Measurements from ENCODE around the gene AAR2. TPM values are rescaled to one million over a fixed set of nuclear protein-coding genes. Genes with fewer than 3 reads are reported as not detected.
A peak's percentile ranks its signal among the peaks of the same experiment; 100 is the strongest.

The AAR2 gene
- total RNA-seq, 1 donor from 2014 or later: 34.0 TPM

DNA sequence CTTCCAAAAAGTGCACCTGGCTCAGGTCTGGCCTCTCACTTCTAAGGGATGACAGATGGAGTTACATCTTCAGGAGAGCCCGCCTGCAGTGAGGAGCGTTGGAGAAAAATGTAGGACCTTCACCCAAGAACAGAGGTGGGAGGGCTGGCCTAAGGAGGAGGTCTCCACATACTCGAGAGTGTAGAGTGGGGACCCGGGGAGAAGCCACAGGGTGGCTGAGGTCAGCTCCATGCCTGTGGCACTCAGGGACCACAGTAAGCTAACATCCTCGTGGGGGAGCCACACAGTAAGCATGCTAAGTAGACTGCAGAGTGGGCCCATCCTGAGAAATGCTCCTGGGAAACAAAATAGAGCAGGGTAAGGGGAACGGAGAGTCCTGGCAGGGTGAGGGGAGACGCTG, 24.0 kb downstream of the AAR2 start:
- no peak for DNase-seq (ENCODE audit: low read depth)

DNA sequence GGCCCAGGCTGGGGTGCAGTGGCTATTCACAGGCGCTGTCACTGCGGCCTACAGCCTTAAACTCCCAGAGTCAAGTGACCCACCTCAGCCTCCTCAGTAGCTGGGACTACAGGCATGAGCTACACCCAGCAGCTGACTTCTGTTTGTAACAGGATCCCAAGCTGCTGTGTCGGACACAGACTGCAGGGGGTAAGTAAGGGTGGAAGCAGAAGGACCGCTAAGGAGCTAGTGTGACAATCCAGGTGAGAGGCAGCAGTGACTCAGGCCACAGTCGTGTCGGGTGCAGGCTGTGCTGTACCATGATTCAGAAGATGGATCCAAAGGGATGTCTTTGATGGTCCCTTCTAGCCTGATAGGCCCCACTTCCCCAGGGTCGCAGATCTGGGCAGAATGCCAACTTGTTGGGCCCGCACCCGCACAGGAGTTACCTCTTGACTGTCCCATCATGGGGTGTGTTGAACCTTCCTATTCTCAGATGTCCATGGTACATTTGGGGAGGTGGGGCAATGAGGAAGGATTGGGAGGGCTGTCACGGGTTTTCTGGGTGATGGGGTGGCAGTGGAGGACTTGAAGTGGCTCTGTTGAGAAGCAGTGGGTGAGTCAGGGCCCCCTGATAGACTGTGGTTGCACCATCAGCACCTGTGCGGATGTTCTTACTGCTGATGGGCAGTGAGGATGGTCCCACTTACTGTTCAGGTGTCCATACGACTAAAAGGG, 25.3 kb downstream of the AAR2 start:
- no peak for DNase-seq (ENCODE audit: low read depth)

DNA sequence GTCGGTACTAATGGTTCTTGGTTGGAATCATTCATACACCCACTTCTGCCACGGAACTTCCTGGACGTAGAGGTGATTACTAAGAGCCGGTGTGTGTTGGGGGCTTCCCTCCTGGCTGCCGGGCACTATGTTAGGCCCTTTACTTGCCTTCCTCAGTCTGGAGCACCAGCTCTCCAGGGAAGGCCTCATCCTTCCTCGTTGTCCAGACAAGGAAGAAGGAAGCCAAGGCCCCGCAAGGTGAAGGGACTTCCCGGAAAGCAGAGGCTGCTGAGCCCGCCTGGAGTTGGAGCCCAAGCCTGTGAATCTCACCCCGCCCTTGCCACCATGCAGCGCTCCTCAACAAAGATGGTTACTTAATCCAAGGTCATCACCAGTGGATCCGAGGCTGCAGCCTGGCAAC, 26.2 kb downstream of the AAR2 start:
- no peak for DNase-seq (ENCODE audit: low read depth)

DNA sequence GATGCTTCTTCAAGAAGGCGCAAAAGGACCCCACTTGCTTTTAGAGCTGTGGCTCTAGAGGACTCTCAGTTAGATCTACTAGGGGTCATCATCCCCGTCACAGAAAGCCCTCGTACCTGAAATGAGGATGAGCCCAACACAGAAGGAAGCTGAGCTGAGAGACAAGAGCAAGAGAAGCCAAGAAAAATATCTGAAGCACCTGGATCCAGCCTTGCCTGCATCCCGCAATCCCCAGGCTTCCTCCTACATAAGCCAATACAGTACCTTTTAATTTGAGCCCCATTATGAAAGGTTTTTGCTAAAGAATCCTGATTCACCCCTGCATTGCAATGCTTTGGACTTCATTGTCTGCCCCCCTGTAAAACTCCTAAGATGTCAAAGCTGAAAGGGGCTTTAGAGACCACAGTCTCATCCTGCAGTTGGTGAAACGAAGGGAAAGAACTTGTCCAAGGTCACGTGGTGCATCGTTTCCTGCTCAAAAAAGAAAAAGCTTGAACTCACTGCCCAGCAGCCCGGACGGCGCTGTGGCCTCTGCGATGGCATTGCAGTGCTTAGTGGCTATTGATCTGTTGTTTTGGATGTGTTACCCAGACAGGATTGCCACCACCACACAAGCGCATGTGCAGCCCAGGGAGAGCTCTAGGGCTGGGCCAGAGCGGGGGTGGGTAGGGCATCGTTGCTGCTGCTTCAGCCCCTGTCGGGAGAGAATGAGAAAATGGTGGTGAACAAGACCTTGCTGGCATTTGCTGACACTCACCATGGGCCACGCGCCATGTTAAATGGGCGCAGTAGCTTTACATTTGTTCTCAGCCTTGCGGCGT, 28.4 kb downstream of the AAR2 start:
- no peak for DNase-seq (ENCODE audit: low read depth)

DNA sequence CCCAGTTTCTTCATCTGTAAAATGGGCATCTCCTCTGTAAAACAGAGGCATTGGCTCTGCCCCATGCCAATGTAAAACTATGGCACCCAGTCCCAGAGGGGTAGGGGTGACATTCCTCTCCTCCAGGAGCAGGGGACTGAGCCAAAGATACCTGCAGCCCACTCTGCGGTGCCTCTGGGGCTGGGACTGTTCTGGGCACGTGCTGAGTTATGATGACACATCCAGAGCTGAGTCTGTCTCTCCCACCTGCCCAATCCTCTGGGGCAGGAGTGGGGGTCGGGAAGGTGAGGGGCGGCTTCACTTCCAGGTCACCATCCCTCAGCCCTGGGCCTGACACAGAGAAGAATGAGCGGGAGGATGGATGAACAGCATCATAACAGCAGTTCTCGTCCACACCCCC, 29.9 kb downstream of the AAR2 start:
- no peak for DNase-seq (ENCODE audit: low read depth)

DNA sequence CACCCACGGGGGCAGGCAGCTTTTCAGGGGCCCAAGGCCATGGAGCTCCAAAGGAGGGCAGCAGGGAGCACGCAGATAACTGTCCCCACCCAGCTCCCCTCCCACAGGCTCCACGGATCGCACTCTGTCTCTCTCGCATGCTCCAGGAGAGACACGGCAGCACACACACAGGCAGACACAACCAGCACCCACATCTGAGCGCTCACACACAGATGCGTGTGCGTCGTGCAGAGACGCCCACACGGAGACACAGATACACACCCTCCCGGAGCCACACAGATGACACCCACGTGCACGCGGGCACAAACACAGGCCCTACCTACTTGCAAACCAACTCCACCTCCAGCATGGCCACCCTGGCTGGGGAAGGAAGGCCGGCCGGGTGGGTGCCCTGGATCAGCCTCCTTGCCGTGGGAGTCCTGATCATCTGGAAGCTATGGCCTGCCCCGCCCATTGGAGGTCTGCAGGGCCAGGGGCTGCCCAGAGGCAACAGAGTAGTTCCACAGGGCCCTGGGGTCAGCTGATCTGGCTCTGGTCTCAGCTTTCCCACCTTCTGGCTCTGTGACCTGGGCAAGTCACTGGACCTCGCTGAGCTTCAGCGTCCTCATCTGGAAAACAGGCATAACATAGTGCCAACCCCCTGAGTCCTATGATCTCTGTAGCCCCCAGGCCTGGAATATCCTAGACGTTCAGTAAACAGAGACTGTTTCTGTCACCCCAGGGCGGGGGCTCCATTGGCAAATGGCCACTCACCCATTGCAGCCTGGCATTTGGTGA, 31.5 kb downstream of the AAR2 start:
- DNase-seq (ENCODE audit: low read depth): no peak

DNA sequence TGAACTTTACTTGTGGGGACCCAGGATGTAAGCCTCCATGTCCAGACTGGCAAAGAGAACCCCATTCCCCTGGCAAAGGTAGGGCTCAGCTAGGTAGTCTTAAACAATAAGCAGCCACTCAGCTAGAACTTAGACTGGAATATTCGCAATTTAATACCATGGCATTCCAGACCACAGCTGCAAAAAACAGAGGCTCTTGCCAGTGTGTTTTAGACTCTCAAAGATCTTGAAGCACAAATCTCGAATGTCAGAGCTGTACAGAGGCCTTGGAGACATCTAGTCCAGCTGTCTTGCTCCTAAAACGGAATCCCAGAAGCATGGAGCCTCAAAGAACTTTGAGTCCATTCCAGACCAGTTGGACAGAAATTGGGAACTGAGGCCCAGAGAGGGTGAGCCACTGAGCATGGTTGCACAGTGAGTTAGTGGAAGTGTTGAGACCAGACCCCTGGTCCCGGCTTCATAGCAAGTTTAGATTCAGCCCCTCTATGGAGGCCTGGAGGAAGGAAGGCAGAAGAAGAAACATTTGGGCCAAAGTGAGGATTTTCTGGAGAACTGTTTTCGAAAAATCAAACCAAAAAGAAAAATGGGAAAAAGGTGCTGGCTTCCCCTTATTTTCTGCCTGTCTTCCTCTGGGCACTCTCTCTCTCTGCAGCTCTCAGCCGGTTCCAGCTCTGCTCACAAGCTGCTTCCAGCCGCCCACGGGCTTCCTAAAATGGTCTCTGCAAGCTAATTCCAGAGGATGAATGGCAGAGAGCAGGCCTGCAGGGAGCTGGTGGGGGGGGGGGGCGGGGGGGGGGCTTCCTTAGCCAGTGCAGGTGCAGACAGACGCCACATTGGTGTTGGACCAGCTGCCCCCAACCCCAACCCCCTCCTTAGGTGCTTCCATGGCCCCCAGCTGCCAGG, 32.4 kb downstream of the AAR2 start:
- DNase-seq (ENCODE audit: low read depth): no peak

DNA sequence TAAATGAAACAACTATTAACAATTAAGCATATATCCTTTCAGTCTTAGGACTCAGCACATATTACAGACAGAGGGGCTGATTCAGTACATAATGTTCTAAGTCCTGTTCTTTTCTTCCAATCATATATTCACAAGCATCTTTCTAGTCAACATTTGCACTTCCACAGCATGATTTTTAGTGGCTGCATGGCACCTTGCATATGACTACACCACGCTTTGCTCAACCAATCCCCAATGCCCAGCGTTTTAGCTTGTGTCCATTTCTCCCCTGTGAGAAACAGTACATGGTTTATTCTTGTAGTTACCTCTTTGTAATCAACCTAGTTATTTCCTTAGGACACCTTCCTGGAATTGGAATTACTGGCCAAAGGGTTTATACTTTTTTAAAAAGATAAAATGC, 33.2 kb downstream of the AAR2 start:
- no peak for DNase-seq (ENCODE audit: low read depth)

DNA sequence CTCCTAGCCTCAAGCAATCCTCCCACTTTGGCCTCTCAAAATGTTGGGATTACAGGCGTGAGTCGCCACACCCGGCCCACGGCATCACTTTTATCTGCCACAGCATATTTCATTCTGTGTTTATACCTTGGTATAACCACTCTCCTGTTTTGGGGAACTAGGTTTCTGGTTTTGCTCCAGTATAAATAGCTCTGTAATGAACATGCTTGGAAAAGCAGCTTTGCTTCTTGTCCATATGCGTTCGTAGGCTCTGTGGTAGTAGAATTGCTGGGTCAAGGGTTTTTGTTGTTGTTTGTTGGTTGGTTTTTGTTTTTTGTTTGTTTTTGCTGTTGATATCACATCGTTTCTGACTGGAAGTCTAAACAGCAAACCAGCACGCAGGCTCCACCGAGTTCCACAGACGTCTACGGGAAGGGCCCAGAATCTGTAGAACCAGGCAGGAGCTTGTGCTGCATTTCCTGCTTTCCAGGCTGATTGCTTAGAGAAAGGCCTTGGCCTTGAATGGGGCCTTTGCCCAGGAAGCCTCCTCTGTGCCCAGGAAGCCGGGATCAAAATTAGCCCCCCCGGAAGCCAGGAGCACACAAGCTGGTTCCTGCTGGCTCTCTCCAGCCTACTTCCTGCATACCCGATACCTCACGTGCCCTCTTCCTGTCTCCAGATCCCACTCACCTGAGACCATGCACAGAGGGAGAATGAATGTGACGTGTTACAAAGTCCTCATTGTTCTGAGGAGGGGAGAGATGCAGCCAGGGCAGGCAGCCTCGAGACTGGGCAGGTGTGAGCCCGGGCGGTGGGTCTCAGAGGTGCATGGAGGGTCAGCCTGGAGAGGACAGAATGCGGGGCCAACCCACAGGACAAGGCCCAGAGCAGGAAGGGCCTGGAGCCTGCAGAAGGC, 34.7 kb downstream of the AAR2 start:
- no peak for DNase-seq (ENCODE audit: low read depth)

DNA sequence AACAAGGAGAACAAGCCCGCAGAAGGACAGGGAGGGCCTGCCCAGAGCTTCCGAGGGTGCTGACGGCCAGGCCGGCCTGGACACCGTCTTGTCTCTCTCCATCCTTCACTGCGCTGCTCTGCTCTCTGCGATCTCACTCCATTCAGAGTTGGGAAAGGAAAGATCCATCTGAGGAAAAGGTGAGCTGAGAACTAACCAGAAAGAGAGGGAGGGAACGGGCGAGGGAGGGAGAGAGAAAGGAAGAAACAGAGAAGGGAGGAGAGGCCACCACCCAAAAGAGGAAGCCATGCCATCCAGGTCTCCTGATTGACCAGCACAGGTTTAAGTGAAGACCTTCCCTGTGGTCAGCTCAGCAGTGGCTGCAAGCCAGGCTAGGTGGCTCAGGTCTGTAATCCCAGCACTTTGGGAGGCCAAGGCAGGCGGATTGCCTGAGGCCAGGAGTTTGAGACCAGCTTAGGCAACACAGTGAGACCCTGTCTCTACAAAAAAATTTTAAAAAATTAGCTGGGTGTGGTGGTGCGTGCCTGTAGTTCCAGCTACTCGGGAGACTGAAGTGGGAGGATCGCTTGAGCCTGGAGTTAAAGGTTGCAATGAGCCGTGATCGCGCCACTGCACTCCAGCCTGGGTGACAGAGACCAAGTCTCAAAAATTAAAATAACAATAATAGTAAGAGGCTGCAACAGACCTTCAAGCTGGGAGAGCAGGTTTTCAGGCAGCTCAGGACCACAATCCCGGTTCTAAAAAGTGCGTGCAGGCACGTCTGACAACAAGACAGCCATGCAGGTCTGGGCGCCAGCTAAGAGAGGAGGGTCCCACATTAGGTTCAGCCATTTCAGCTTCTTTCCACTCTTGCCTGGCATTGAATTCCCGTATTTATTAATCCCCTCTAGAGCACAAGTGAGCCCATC, 35.6 kb downstream of the AAR2 start:
- DNase-seq (ENCODE audit: low read depth): no peak

DNA sequence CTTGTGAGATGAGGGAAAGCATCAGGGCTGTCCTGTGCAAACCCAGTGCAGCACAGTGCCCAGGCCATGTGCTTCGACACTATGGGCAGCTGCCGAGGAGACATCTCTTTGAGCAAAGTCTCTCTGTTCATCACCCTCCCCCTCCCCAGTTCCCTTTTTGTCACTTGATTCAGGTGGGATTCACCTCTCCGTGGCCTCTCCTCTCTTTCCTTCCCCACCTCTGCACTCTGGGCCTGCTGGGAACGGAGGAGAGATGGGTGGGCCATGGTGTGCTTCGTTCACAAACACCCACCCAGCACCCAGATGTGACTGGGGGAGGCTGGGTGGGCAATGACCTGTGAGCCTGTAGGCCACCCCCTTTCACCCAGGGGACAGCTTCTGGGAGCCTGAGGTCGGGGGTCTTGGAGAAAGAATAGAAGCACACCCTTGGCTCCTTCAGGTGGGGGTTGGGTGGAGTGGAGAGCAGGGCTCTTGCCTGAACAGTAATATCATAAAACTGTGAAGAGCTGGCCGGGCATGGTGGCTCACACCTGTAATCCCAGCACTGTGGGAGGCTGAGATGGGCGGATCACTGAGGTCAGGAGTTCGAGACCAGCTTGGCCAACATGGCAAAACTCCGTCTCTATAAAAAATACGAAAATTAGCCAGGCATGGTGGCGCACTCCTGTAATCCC, 36.4 kb downstream of the AAR2 start:
- no peak for DNase-seq (ENCODE audit: low read depth)

DNA sequence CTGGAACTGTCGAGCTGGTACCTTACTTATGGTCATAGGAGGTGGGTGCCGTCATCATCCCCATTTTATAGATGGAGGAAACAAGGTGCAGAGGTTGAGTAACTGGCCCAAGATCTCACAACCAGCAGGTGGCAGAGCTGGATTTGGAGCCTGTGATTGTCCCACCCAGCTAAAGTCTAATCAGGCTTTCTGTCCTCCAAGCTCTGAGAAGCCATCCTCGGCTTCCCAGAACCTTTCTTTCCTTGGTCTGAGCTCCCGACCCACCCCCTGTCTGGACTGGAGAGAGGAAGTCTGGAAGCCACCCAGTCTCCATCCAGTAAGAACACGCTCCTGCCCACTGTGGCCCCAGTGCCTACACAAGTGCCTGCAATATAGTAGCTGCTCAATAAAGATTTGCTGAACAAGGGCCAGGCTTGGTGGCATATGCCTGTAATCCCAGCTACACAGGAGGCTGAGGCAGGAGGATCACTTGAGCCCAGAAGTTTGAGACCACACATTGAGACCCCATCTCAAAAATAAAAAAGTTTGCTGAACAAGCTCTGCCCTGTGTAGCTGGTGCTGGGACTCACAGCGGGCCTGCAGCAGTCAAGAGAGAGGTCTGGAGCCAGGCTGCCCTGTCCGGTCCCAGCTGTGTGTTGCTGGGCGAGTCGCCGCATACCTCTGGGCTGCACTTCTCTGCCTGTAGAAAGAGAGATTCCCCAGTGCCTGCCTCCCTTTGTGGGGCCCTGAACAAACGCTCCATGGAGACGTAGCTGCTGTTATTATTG, 37.3 kb downstream of the AAR2 start:
- DNase-seq (ENCODE audit: low read depth): peak; percentile 2

DNA sequence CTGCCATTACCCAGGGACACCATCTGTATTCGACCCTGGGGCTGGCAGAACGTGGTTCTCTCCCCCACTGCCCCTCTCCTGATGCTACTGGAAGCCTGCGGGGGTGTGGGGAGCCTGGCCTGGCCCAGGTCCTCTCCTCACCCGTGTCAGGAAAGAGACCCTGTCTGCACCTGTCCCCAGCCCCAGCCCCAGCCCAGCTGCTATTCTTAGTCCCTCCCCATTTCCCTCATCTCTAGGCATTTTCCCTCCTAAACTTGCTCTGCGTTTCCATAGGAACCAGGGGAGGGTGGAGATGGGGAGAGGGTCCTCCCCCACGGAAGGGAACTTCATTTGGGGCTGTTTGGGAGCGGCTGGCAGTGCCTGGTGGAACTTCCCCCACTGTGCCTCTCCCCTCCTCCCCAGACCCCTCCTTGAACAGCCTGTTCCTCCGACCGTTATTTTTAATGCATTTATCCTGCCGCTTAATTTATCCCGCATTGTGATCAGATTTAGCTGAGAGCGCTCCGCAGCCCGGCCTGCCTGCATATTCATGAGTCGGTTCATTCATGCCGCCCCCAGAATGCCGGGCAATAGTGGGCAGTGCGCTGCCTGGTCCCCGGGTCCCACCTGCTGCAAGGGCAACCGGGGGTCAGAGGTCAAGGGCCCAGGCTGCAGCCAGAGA, 38.0 kb downstream of the AAR2 start:
- no peak for DNase-seq (ENCODE audit: low read depth)

DNA sequence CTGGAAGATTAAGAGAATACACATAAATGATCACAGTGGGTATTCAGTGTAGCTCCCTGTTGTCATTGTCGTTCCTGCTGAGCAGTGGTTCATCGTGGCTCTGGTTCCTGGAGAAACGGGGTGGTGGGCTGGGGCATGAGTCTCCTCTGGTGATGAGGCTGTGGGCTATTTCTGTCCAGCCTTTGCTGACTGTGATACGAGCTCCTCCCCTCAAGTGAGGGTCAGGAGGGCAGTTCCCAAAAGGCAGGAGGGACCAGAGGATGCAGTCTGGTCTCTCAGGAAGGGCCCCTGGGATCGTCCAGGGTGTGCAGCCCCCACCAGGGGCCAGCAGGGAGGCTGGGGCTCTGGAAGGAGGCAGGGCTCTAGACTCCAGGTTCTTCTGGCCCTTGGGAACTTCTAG, 38.7 kb downstream of the AAR2 start:
- DNase-seq (ENCODE audit: low read depth): no peak

DNA sequence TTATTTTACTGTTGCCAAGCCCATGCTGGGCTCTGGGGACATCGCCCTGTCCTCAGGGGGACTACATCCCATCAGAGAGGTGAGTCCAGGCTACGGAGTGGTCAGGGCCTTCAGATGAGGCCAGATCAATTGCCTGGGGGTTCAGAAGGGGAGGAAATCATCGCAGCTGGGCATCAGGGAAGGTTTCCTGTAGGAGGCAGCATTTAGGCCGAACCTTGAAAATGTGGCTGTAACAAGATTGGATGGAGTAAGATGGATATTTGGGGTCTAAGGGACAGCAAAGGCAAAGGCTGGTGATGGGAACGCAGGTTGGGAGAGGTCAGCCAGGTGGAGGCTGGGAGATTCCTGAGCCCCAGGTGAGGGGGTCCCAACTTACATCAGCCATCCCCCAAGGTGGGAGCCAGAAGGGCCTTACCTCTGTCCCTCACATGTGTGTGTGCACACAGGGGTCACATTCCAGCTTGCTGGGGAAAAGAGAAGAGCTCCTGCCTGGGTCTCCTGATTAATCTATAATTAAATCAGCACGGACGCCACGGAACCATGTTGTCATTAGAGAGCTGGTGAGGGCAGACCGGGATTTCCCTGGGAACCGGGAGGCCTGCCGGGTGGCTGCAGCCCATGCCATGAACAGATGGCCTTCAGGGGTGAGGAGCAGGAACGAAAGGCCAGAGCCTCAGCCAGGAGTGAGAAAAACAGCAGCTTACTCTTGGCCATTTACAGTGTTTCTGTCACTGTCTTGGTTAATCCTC, 39.3 kb downstream of the AAR2 start:
- no peak for DNase-seq (ENCODE audit: low read depth)

DNA sequence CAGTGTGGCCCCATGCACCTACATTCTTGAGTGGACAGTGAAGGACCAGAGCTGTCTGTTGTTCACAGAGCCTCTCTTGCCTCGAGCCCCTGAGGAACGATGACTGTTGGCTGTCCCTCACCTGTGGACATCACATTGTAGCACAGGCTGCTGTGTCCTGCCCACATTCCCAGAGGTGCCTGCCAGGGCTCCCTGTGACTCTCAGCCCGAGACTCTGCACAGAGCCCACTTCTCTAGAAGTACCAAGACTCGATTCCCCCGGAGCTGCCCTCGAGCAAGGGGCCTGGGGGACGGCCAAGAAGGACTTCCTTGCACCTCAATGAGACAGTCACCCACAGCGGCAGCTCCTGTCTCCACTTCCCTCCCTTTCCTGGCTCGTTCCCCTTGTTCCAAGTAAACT, 41.3 kb downstream of the AAR2 start:
- no peak for DNase-seq (ENCODE audit: low read depth)

DNA sequence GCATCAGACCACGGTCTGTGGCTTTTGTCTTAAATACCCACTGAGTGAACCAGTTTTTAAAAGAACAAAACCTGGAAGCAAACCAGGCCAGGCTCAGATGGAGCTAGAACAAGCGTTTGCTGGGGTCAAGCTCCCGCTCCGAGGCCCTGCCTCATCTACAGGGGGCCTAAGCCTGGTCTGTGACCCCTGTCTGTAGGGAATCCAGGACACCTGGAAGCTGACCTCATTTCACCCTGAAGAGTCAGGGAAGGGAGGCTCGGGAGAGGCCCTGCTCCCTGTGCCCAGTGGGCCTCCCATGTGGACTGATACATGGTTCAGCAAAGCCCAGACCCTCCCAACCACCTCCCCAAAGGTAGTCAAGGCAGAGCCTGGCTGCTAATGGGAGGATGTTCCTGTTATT, 43.1 kb downstream of the AAR2 start:
- no peak for DNase-seq (ENCODE audit: low read depth)

All from renal cortical epithelial cell (primary cell).